Ectodermal cell (in vitro differentiated cells): Measurements from ENCODE around the gene FAM236B.
"Not testable (repeated sequence)": the region's sequence is repeated elsewhere in the genome, so short reads cannot be mapped to it uniquely, and the experiment has no call there.

Experiments used
- H3K27ac ChIP-seq: 2 replicates; pipeline ENCODE4 v1.7.0; 2013; ENCODE audit warnings: mild to moderate bottlenecking, low read depth, low read length; ENCODE audit not compliant: insufficient read depth, poor library complexity, severe bottlenecking
- H3K27me3 ChIP-seq: 2 replicates; pipeline ENCODE4 v1.7.0; 2013; ENCODE audit warnings: mild to moderate bottlenecking, low read length; ENCODE audit not compliant: insufficient read depth, control insufficient read depth, poor library complexity, severe bottlenecking
- H3K36me3 ChIP-seq: one replicate; pipeline ENCODE4 v1.7.0; 2013; ENCODE audit warnings: low read length; ENCODE audit not compliant: control insufficient read depth, insufficient read depth
- H3K4me1 ChIP-seq: one replicate; pipeline ENCODE4 v1.7.0; 2013; ENCODE audit warnings: low read length; ENCODE audit not compliant: control insufficient read depth, insufficient read depth
- H3K4me3 ChIP-seq: 2 replicates; pipeline ENCODE4 v1.7.0; 2013; ENCODE audit warnings: low read depth, low read length, control low read depth; ENCODE audit not compliant: insufficient read depth
- H3K9me3 ChIP-seq: 2 replicates; pipeline ENCODE4 v1.7.0; 2013; ENCODE audit warnings: mild to moderate bottlenecking, low read length, moderate library complexity; ENCODE audit not compliant: control insufficient read depth
- WGBS, 2 experiments: methylation state at CpG; one replicate each; pipeline ENCODE4 v1.1.7; 2013; ENCODE audit warnings: missing lambda C conversion rate in 2 of 2; 5-methylcytosine and 5-hydroxymethylcytosine counted together

Gene FAM236B

GRCh38 chrX:72760454-72760853, 22.0 kb downstream of the FAM236B start:
- H3K9me3 ChIP-seq, H3K4me1 ChIP-seq, H3K36me3 ChIP-seq, H3K27ac ChIP-seq, H3K27me3 ChIP-seq, H3K4me3 ChIP-seq: not testable (repeated sequence)
- no CpG with 5 or more reads among the region's 9 CpGs for WGBS, 2 experiments

DNA sequence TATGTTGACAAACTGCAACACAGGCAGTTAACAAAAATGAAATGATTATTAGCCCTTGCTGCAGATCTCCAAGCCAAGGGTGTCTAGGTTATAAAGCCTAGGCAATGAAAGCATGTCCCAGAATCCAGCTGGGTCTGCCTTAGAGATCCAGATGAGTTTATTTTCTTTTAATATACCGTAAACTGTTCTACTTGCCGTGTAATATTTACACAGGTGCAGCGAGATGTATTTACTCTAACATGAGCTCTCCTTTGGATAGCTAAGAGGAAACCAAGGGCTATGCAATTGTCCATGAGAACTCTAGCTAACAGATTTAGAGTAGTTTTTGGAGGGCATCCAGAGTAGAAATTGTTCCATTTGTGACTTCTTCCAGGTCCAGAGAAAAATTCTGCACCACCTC, 33.9 kb downstream of the FAM236B start:
- no CpG with 5 or more reads among the region's 3 CpGs for WGBS, 2 experiments
- H3K9me3 ChIP-seq, H3K4me3 ChIP-seq, H3K27me3 ChIP-seq, H3K4me1 ChIP-seq, H3K27ac ChIP-seq, H3K36me3 ChIP-seq: not testable (repeated sequence)

DNA sequence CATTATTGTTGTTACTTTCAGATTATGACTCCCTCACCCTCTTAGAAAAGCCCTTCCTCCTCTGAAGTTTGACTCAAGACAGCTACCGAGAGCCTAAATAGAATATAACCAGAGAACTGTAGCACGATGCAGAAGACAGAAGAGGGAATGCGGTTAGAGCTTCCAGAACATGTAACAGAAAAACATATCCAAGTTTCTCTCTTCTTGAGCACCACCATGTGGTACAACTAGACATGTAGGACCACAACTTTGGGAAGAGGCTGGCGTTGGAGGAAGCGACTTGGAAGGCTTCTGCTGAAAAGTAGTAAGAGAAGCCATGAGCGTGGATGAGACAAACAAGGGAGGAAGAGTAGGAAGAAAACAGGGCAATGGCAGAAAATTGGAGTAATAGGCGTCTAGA, 36.9 kb downstream of the FAM236B start:
- not testable (repeated sequence) for H3K4me3 ChIP-seq, H3K36me3 ChIP-seq, H3K9me3 ChIP-seq, H3K4me1 ChIP-seq, H3K27ac ChIP-seq, H3K27me3 ChIP-seq
- no CpG with 5 or more reads among the region's 7 CpGs for WGBS, 2 experiments

DNA sequence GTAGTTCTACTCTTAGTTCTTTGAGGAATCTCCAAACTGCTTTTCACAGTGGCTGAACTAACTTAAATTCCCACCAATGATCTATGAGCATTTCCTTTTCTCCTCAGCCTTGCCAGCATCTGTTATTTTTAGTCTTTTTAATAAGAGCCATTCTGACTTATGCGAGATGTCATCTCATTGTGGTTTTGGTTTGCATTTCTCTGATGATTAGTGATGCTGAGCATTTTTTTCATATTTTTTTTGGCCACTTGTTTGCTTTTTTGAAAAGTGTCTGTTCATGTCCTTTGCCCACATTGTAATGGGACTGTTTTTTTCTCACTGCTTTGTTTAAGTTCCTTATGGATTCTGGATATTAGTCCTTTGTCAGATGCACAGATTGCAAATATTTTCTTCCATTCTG, 46.9 kb downstream of the FAM236B start:
- Histone ChIP-seq H3K4me1 (no peaks in the 10 kb centered on the region), H3K4me3 (no peak overlapping the region), H3K27ac (no peak overlapping the region), H3K27me3 (no peaks in the 10 kb centered on the region), H3K36me3 (no peaks in the 10 kb centered on the region), H3K9me3 (no peaks in the 10 kb centered on the region)
- WGBS, 2 experiments: 96 to 100% methylated on average over 1 of the region's 1 CpG

GRCh38 chrX:72733636-72734035, 48.8 kb downstream of the FAM236B start:
- H3K27me3 ChIP-seq, H3K27ac ChIP-seq, H3K4me1 ChIP-seq, H3K36me3 ChIP-seq, H3K9me3 ChIP-seq, H3K4me3 ChIP-seq: not testable (repeated sequence)
- 75 to 78% methylated on average over 8 of the region's 8 CpGs for WGBS, 2 experiments
